ENCODE data around the gene ERC2. TPM values are rescaled to one million over a fixed set of nuclear protein-coding genes. Genes with fewer than 3 reads are reported as not detected.

Gene ERC2
- total and polyA plus RNA-seq, 2 of the 8 experiments (the other 6 are each of a cell fraction or from before 2014, with no cell fraction given), result 16.4 to 22.8 TPM

DNA sequence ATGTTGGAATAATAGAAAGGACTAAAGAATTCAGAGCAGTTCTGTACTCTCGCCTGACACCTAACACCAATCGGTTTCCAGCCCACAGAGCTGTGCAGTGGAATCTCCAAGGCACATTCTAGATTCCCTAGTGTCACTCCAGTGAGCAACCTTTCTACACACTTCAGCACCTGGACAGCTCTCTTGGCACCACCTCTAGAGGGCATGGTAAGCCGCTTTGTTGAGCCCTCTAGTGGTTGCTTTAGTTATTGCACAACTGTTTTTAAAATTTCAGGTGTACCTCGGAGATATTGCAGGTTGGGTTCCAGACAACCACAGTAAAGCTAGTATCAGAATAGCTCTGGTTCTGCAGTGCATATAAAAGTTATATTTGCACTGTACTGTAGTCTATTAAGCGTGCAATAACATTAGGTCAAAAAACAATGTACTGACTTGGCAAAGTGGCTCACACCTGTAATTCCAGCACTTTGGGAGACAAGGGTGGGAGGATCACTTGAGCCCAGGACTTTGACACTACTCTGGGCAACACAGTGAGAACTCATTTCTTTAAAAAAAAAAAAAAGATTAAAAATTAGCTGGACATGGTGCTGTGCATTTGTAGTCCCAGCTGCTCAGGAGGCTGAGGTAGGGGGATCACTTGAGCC, 26.5 kb upstream of the ERC2 start (continued):
- TF ChIP-seq CHD7 (IDR thresholded peaks at IDR 0.05; ENCODE audit: insufficient replicate concordance, low read length) (no peak), YY1 (IDR thresholded peaks at IDR 0.05; ENCODE audit: low read depth, low read length) (0 out of 2 replicates have a peak, but pooled peaks have one; percentile 22), TBP (IDR thresholded peaks at IDR 0.05; ENCODE audit: low read depth, low read length) (no peak), HDAC6 (IDR thresholded peaks at IDR 0.05; ENCODE audit: low read depth, low read length) (no peak), ASH2L (IDR thresholded peaks at IDR 0.05; ENCODE audit: low read length) (no peak), CEBPB (IDR thresholded peaks at IDR 0.05; ENCODE audit: low read depth, low read length) (peak; percentile 97), KDM4A (IDR thresholded peaks at IDR 0.05; ENCODE audit: low read depth, low read length, severe bottlenecking) (no peak), CHD1 (IDR thresholded peaks at IDR 0.05; ENCODE audit: low read depth, low read length) (no peak), CBX8 (IDR thresholded peaks at IDR 0.05; ENCODE audit: borderline replicate concordance, low read depth, low read length) (no peak), POLR2AphosphoS5 (IDR thresholded peaks at IDR 0.05; ENCODE audit: low read depth, low read length) (no peak), TEAD4 (IDR thresholded peaks at IDR 0.05; ENCODE audit: low read depth, low read length) (0 out of 2 replicates have a peak, but pooled peaks have one; percentile 9), SIN3A (conservative IDR thresholded peaks at IDR 0.05 in 1 of 2, IDR thresholded peaks at IDR 0.05 in 1 of 2; ENCODE audit: low read depth in 1 of 2, low read length in 2 of 2) (peak; percentile 96 to 97)

Measured in H1 (cell line).